SW 1271 (cell line): ENCODE measurements around the gene AK8.

Experiments used
- DNase-seq, 2 experiments: peaks; one replicate each; lab custom pipeline; 2025; lab: John Stamatoyannopoulos, UW

AK8 gene

DNA sequence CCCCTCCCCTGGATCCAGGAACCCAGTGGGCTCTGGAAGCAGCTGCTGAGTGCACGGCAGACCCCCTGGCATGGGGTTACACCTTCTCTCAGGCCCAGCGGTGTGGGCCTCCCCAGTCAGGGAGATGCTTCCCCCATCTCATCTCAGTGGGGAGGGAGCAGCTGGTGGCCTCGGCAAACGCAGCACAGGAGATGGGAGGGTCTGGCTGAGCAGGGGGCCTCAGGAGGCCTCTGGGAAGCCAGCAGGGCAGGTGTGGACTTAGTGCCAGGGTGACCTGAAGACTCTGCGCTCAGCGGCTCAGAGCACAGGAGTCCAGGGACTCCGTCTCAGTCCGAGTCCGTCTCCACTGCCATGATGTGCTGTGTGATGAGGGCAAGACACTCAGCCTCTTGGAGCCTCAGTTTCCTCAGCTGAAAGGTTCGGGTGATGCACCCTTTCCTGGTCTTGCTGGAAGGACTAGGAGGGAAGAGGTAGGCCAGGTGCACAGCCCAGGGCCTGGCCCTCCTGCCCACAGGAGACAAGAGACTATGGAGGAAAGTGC, 107.2 kb downstream of the AK8 start:
- no peak for DNase-seq

DNA sequence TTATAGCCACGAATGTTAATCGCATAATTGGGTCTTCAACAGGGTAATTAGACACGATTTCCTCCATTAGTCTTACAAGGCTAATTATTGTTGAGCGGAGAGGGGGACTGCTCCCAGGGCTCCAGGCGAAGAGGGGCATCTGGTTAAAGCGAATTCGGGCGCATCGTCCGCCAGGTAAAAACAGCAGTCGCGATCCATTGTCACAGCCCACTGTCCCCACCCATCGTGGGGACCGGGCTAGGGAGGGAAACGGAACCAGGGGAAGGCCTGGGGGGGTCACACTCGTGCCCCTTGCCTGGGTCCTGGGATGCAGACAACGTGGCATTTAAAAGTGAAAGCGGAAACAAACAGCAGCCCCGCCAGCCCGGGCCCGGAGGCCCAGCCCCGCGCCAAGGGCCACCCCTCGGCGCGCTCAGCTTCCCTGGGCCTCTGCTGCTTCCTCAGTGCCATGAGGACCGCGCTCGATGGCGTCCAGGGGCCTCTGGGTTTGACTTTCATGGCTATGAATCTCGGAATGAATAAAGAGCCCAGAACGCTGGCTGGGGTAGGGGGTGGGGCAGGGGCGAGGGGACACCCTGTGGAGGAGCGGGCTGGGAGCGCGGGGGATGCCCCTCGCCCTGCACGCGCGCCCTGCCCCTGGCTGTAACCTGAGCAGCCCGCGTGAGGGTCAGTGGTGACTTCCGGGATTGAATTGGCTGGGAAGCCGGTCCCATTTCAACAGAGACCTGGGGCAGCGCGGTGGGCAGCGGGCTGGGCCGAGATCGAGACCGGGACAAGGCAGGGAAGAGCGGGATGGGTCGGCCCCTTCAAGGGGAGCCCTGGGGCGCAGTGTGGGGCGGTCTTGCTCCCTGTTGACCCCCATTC, 107.9 kb downstream of the AK8 start:
- DNase-seq: peak in 1 of 2 experiments; percentile 37

DNA sequence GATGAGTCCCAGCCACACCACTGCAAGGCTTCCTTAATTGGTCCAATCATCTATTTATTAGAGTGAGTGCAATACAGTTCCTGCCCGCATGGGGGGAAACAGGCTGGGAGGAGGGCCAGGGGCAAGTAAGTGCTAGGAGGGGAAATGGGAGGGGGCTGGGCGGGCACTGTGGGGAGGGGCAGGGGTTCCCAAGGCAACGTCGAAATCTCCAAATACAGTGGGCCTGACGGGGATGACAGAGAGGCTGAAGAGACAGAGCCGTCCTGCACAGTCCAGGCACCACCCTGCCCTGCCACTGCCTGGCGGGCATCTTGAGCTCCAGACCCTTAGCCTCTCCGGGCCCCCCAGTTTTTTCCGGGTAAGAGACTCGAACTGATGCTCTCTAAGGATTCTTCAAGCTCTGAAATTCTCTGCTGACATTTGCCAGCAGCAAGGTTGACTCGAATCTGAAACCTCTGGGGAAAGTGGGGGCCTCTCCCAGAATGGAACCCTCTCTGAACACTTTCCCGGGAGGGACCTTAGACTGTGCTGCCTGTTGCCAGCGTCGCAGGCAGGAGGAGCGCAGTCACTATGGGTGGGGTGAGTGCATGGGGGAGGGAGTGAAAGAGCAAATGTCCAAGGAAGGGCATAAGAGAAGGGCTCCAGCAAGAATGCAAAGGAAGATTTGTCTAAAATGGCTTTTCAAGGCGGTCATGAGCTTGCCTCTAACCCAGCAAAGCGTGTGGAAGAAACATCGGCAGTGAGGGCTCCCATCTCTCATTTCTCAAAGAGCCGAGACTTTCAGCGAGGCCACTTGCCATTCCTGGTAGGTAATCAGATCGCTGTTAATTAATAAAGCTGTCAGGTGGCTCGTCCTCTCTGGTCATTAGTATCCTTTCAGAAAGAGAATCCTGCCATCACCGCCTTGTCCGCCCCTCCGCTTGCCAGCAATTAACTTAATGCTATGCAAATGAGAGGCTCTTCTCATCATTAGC, 108.9 kb downstream of the AK8 start:
- DNase-seq: peak; percentile 18 to 46

DNA sequence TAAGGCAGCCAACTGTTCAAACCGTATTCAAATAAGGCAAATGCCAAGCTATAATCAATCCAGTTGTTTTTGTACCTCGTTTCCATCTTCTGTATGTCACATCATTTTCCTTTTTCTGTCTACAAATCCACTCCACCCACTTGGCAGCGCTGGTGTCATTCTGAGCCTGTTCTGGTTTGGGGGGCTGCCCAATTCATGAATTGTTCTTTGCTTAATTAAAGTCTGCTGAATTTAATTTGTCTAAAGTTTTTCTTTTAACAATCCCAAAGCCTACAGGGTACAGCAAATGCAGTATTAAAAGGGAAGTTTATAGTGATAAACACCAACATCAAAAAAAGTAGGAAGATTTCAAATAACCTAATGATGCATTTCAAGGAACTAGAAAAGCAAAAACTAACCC, 114.5 kb downstream of the AK8 start:
- DNase-seq: no peak

DNA sequence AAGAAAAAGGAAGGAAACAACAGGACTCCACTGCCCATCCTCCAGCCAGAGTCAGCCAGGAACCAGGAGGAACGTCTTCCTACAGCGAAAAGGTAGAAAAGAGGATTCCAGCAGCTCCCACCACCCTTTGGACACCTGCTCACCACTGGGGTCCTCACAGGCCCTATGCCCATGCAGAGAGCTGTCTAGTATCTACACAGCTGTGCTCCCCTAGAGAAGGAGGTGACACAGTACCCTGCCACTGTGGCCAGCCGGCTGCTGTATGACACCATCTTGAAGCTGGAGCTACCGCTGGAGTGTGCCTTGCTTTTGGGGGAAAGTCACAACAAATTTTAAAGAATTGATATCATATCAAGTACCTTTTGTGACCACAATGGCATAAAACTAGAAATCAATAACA, 115.2 kb downstream of the AK8 start:
- DNase-seq: no peak

DNA sequence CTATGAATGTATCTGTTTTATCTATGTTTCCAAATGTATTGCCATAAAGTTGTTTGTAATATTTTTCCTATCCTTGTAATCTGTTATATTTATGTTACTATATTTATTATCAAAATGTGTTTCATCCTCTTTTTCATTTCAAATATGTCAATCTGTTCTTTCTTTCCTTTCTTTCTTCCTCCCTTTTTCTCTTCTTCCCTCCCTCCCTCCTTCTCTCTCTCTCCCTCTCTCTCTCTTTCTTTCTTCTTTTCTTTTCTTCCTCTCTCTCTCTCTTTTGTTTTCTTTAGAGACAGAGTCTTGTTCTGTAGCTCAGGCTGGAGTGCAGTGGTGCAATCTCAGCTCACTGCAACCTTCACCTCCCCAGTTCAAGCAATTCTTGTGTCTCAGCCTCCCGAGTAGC, 116.5 kb downstream of the AK8 start:
- DNase-seq: no peak

DNA sequence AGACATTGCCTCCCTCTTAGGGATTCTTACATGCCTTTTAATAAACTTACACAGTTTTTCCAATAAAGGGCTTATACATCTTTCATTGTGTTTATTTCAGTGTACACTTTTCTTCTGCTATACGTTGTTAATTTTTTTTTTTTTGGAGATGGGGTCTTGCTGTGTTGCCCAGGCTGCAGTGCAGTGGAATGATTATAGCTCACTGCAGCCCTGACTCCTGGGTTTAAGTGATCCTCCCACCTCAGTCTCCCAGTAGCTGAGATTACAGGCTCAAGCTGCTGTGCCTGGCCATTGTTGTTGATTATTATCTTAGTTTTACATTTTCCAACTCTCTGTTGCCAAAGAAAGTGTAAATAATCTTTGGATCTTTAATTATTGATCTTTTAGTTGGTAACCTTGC, 118.0 kb downstream of the AK8 start:
- DNase-seq: no peak

DNA sequence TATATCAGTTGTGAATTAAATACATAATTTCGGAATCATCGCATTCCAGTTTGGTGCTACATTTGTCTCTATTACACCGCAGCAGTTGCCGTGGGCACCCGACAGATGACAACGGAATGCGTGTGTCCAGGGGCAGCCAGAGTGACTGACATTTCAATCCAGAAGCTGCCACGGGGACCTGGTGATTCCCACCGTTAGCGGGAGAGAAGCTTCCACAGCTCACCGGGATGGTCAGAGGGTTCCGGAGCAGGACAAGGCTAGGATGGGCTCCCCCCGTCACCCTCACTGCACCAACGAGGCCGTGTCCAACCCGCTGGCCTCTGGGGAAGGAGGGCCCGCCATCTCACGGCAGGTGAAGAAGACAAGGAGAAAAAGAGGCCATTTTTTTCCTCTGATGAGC, 121.1 kb downstream of the AK8 start:
- no peak for DNase-seq

DNA sequence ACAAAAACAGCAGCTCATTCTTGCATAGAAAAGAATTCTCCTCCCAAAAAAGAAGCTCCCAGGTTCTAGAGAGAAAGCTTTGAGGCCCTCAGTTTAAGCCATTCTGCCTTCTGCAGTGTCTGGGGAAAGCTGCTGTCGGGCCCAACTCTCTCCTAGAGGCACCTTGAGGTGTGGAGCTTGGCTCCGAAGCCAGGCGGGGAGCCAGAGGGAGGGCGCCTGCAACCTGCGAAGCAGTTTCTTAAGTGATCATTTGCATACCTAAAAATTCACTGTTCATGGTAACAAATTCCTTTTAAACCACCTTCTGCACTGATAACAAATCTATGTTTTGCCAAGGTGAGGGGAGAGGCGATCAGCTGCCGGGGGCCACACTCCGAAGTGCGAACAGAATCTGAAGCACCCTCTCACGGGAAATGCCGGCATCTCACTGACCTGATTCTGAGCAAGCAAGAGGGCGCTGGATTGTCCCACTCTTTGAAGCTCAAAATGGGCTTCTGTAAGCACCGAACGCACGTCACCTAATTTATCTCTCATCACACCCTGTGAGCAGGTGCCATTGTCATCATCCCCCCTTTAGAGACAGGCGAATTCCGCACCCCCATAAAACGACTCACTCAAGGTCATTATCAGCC, 121.8 kb downstream of the AK8 start:
- no peak for DNase-seq

DNA sequence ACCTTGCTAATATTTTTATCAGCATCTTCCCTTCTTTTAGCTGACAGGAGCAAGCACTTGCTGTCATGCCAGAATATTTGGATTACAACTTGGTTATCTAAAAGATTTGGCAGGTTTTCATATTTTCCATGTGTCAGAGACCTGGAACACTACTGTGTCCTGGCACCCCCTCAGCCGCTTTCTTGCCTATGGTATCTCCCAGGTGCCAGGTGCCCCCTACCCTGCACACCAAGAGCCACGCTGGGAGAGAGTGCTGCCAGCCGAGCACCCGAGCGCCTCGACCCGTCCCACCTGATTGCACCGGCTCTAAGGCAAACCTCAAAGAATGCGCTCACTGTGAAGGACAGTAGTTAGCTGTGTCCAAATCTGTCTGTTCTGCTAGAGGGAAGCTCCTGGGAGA, 123.0 kb downstream of the AK8 start:
- no peak for DNase-seq

DNA sequence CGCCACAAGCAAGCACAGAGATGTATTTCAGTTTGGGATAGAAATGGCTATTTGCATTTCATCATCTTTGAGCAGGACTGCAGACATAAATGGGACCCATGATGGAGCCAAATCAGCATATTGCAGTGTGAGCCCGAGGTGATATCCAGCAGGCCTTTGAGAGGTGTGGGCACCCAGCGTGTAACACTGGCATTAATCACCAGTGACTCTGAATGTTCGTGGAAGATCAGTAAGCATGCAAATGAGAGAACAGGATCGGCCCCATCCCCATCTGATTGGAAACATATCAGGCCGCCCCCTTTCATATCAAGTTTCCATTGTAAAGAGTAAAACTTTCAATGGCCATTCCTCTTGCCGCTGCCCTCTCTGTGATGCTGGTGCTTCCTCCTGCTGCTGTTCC, 123.8 kb downstream of the AK8 start:
- no peak for DNase-seq

DNA sequence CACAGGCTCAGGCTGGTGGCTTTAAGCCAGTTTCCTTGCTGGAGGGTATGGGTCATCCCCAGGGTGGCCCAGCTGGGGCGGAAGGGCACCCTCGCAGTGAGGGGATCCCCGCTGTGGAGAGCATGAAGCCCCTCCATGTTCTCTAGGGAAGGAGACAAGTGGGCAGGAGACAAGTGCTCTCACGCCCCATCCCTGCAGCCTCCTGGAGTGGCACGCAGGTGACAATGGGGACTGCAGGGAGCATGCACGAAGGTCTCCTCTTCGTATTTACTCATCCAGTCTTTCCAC, 124.5 kb downstream of the AK8 start:
- DNase-seq: no peak

DNA sequence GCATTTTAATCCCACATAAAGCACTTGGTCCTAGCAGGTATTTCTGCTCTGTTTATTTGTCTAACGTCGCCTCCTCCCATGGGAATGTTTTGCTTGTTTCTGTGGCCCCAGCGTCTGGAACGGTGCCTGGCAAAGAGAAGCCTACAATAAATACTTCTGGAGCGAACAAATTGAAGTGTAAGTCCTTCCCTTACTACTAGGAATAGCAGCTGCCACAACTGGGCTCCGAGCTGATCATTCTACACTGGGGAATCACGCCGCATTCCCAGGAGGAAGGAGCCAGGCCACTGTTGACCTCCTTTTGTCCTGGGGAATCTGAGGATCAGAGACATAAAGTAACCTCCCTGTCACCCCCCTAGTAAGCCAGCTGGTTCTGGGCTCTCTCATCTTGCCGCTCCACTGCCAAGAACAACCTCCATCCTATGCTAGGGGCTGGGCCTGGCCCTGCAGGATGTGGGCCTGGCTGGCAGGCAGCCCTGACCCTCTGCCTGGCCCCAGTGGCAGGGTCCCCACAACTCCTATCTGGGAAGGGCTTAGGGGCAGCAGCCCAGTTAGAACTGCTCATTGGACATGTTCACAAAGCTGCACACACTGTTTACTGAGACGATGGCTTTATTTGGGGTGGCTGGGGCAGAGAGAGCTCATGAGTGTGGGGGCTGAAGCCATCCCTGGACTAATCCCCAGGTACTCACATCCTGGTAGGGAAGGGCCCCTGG, 125.0 kb downstream of the AK8 start:
- no peak for DNase-seq

DNA sequence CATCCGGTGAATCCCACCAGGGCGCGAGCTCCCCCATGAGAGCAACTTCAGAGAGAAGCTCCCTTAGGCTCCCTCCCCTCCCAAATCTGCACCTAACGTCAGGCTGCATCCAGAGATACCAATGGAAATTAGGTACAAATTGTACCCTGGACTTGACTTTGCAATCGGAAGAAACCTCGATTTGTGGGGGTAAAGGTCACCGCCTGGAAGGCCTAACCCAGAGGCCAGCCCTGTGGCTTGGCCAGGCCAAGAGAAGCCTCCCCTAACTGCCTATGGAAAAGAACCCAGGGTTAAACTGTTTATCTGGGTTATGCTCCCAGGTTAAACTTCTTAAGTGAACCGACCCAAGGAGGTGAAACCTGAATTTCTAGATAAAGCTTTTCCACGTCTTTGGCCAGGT, 127.4 kb downstream of the AK8 start:
- no peak for DNase-seq

DNA sequence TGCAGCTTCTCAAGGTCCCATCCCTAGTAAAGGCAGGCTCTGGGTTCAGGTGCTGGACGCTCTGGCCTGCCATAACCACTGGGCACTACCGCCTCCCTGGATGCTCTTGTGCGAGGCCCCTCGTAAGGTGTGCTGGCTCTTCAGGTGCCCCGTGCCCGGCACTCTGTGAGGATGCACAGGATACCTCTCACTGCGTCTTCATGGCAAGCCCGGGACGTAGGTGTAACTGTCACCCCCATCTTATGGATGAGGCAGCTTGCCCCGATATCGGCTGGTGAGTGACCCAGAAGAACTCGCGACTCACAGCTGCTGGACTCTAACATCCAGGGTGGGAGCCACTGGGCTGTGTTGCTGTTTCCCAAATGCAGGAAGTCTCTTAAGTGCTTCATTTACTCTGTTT, 128.8 kb downstream of the AK8 start:
- DNase-seq: no peak

DNA sequence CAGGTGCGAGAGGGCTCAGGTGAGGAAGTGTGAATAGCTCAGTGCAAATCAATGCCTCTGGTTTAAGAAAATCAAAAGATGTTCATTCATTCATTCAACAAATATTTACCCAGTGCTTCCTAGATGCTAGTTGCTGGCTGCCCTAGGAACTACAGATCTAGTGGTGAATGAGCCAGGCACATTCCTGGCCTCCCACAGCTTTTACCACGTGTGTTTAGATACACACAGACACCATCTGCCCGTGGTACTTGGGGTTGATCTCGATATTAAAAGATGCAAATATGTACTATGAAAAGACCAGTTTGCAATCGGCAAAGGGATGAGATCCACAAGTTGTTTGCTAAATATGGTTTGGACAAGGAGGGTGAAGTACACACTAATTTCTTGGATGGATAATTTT, 129.6 kb downstream of the AK8 start:
- no peak for DNase-seq

DNA sequence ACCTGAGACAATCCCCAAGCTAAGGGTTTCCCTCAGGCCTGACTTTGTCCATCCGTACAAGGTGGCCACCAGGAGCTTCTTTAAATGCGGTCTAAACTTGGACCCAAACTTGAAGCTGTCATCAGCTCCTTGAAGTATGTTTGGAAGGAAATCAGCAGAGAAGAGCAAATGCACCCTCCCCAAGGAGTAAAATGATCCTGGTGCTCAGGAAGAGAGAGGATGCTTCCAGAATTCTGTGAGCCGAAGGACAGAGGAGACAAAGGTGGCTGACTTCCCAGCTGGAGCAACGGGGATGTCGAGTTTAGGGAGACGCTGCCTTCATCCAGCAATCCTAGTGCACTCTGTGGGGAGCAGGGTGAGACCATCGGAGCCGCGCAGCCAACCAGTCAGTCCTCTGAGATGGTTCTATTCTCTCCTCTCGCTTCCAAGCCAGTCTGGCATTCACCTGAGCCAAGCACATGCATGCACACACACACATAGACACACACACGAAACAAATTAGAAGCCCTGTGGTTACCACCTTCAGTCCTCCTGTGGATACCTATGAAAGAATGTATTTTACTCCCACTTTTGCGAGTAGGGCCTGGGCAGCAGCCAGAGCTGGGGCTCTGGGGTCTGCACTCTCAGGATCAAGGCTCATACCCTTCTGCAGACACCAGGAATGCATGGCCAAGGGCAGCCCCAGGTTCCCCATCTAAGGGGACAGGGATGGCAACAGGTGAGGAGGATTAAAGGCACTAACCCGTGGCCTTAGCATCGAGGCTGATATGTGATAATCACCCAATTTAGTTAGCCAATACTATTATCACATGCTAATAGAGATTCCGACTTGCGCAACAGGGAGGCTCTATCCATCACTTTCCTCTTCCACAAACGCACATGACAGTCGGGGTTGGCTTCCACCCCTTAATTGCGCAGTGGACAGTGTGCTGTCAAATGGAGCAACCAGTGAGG, 132.1 kb downstream of the AK8 start:
- no peak for DNase-seq

DNA sequence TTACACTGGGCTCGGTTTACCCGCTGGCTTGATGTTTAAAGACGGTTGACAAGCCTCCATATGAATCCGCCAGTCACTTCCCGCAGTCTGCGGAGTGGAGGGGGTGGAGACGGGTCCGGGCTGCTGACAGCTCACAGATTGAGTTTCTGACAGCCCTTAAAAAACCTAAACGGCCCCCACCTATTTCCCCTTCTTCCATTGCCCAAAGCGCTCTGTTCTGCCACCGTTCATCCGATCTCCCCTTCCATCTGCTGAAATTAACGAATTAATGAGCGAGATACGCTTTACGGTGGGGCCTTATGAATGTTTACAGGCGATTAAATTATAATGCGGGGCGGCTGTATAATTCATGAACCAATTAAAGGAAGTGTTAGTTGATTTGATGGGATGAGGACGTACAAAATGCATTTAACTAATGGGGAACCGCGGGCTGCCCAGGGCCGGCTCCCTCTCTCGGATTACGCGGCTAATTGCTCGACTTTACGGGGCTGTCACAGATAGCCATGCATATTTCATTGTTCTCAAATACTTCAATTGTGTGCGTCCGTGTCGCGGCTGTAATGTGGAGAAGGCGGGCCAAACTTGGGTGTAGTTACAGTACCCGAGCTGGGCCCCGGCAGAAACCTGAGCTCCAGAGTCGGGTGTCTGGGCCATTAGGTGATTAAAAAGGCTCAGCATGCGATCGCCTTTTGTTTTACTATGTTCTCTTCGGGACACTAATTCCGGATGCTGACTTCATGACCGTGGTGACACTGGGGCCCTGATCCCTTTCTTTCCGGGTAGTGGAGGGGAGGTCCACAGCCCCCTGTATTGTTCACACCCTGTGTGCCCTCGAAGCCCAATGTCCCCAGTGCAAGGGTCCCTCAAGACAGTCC, 133.0 kb downstream of the AK8 start:
- DNase-seq: no peak

DNA sequence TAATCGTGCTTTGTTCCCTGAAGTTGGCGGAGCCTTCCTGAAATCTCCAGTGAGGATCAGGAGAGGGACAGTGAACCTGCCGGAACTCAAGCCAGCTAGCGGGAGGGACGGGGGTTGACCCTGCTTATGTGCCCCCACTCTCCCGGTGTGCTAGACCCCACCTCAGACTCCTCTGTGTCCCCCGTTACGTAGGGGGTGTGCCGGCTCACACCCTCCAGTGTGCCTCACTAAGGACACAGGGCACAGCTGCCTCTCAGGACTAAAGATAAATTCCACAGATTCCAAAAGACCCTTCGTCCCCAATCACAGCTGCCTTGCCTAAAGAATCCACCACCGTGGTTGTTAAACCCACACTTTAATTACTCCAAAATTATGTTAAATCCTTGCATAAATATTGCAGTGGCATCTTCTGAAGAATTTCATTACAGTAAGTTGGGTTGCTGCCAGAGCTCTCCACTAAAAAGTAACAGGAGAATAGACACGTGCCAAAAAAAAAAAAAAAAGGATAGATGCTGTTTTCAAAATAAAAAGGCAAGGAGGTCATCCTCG, 134.1 kb downstream of the AK8 start:
- DNase-seq: no peak
